GM12878 (cell line): Measurements from ENCODE around the gene TLL2.

ENCODE experiments used
- HDAC2 ChIP-seq: fragments of 200-600 bp; sonication (generic); IDR thresholded peaks from 2 replicates; pipeline ENCODE4 v1.6.1; 2017
- MXI1 ChIP-seq: fragments of 150-350 bp; IDR thresholded peaks from 2 replicates; pipeline ENCODE4 v1.6.1; 2011; ENCODE audit warnings: low read depth, mild to moderate bottlenecking, inconsistent platforms, low read length, improper control_type of control experiment
- TARDBP ChIP-seq: IDR thresholded peaks from 2 replicates; pipeline ENCODE4 v1.6.1; 2016; ENCODE audit warnings: borderline replicate concordance
- ZSCAN29 ChIP-seq: fragments of 450-650 bp; IDR thresholded peaks from 2 replicates; pipeline ENCODE4 v1.6.1; 2017; ENCODE audit warnings: mild to moderate bottlenecking, moderate library complexity

- TF ChIP-seq ZSCAN29 (no peak), MXI1 (no peak), TARDBP (no peak), HDAC2 (no peak)
Measured at GRCh38 chr10:96513698-96514561, at the start of gene TLL2.
